Skeletal muscle cell (primary cell): Measurements from ENCODE around the gene SPTLC3.
A peak's percentile ranks its signal among the peaks of the same experiment; 100 is the strongest.

ENCODE experiments used
- DNase-seq: peaks from one replicate; pipeline ENCODE4 v3.0.0-alpha.2; 2010; ENCODE audit warnings: low read depth
- H3K4me3 ChIP-seq: 2 replicates; pipeline ENCODE4 v1.5.1; 2011; ENCODE audit warnings: low read depth, mild to moderate bottlenecking, control low read depth, low read length, moderate library complexity

SPTLC3 gene

GRCh38 chr20:13120471-13120870 lies 111.7 kb downstream of the SPTLC3 start:
- DNase-seq: no peak
- H3K4me3 ChIP-seq: no peak overlapping the region

GRCh38 chr20:13121840-13122515 lies 113.2 kb downstream of the SPTLC3 start:
- no peak overlapping the region for H3K4me3 ChIP-seq
- DNase-seq: no peak

GRCh38 chr20:13125486-13125885 lies 116.7 kb downstream of the SPTLC3 start:
- no peak for DNase-seq
- no peak overlapping the region for H3K4me3 ChIP-seq

GRCh38 chr20:13128173-13128572 lies 119.4 kb downstream of the SPTLC3 start:
- no peak overlapping the region for H3K4me3 ChIP-seq
- DNase-seq: no peak

GRCh38 chr20:13130061-13130706 lies 121.4 kb downstream of the SPTLC3 start:
- DNase-seq: no peak
- H3K4me3 ChIP-seq: no peak overlapping the region

GRCh38 chr20:13130707-13131103 lies 121.9 kb downstream of the SPTLC3 start:
- no peak for DNase-seq
- H3K4me3 ChIP-seq: no peak overlapping the region

- no peak overlapping the region for H3K4me3 ChIP-seq
- DNase-seq: no peak
Observed at GRCh38 chr20:13131688-13132087, 122.9 kb downstream of the SPTLC3 start.

- no peak overlapping the region for H3K4me3 ChIP-seq
- DNase-seq: no peak
Observed at GRCh38 chr20:13139459-13140150, 130.8 kb downstream of the SPTLC3 start.

GRCh38 chr20:13140201-13140600 lies 131.4 kb downstream of the SPTLC3 start:
- no peak for DNase-seq
- no peak overlapping the region for H3K4me3 ChIP-seq

GRCh38 chr20:13140775-13141174 lies 132.0 kb downstream of the SPTLC3 start:
- no peak for DNase-seq
- H3K4me3 ChIP-seq: no peak overlapping the region

GRCh38 chr20:13141546-13141945 lies 132.8 kb downstream of the SPTLC3 start:
- H3K4me3 ChIP-seq: no peak overlapping the region
- DNase-seq: no peak

GRCh38 chr20:13142143-13142542 lies 133.4 kb downstream of the SPTLC3 start:
- no peak overlapping the region for H3K4me3 ChIP-seq
- DNase-seq: no peak

- no peak for DNase-seq
- H3K4me3 ChIP-seq: no peak overlapping the region
Observed at GRCh38 chr20:13147071-13147963, 138.5 kb downstream of the SPTLC3 start.

- H3K4me3 ChIP-seq: no peak overlapping the region
- DNase-seq: no peak
Observed at GRCh38 chr20:13147971-13148370, 139.2 kb downstream of the SPTLC3 start.

GRCh38 chr20:13148402-13148801 lies 139.6 kb downstream of the SPTLC3 start:
- H3K4me3 ChIP-seq: no peak overlapping the region
- DNase-seq: no peak

GRCh38 chr20:13148961-13149360 lies 140.2 kb downstream of the SPTLC3 start:
- no peak for DNase-seq
- H3K4me3 ChIP-seq: no peak overlapping the region

GRCh38 chr20:13149371-13150105 lies 140.8 kb downstream of the SPTLC3 start:
- DNase-seq: peak; percentile 14

GRCh38 chr20:13158369-13158768 lies 149.6 kb downstream of the SPTLC3 start:
- DNase-seq: no peak

More at GRCh38 chr20:13149371-13150105, 140.8 kb downstream of the SPTLC3 start:
- no peak overlapping the region for H3K4me3 ChIP-seq

GRCh38 chr20:13159889-13160288 lies 151.1 kb downstream of the SPTLC3 start:
- no peak for DNase-seq
- H3K4me3 ChIP-seq: no peak overlapping the region

More at GRCh38 chr20:13158369-13158768, 149.6 kb downstream of the SPTLC3 start:
- no peak overlapping the region for H3K4me3 ChIP-seq
